BLaER1 treated with 17β-estradiol and CSF1 and Interleukin-3, amounts not matched to agents 10 nM and 100 nM (cell line): ENCODE results near the gene CYP4F12.

Experiments
- H3K27ac ChIP-seq, 11 experiments: shearing (Covaris generic); formaldehyde crosslinking; 2 replicates each; pipeline ENCODE4 v1.8.1; 2022
- H3K27me3 ChIP-seq, 11 experiments: shearing (Covaris generic); formaldehyde crosslinking; 2 replicates each; pipeline ENCODE4 v1.8.1; 2022
- H3K36me3 ChIP-seq, 11 experiments: shearing (Covaris generic); formaldehyde crosslinking; 2 replicates each; pipeline ENCODE4 v1.8.1; 2022
- H3K4me1 ChIP-seq, 10 experiments: shearing (Covaris generic); formaldehyde crosslinking; 2 replicates each; pipeline ENCODE4 v1.8.1; 2022
- H3K4me2 ChIP-seq, 11 experiments: shearing (Covaris generic); formaldehyde crosslinking; 2 replicates each; pipeline ENCODE4 v1.8.1; 2022
- H3K4me3 ChIP-seq, 10 experiments: shearing (Covaris generic); formaldehyde crosslinking; 2 replicates each; pipeline ENCODE4 v1.8.1; 2022
- H3K9ac ChIP-seq, 11 experiments: shearing (Covaris generic); formaldehyde crosslinking; 2 replicates each; pipeline ENCODE4 v1.8.1; 2022
- H3K9me3 ChIP-seq, 11 experiments: shearing (Covaris generic); formaldehyde crosslinking; replicated peaks in 1 of 11; 2 replicates each; pipeline ENCODE4 v1.8.1; 2022
- H4K20me1 ChIP-seq, 11 experiments: shearing (Covaris generic); formaldehyde crosslinking; 2 replicates each; pipeline ENCODE4 v1.8.1; 2022
- Cebpa-rat ChIP-seq, 11 experiments: shearing (Covaris generic); IDR thresholded peaks; 2 replicates each; pipeline ENCODE4 v1.8.1; 2022

Gene CYP4F12

GRCh38 chr19:15672580-15673175 lies at the start of gene CYP4F12:
CYP4F12 (plus strand) TSS chr19:15673087; CDS start chr19:15673530, 443 bp downstream.
- H3K4me3 ChIP-seq = no peak within 1 kb of the TSS
- no peaks in the 10 kb centered on the region for H3K9me3 ChIP-seq
- no peaks in the 10 kb centered on the region for H4K20me1 ChIP-seq
- H3K4me2 ChIP-seq = no peak within 1 kb of the TSS
- no peaks in the 10 kb centered on the region for H3K36me3 ChIP-seq
- TF ChIP-seq Cebpa-rat (IDR thresholded peaks at IDR 0.05) = no peak
- H3K27ac ChIP-seq = no peak within 1 kb of the TSS
- H3K9ac ChIP-seq = no peak within 1 kb of the TSS
- H3K27me3 ChIP-seq = no peaks in the 10 kb centered on the region
- peaks cover 0 to 15% (median 0%) of the 10 kb centered on the region in 10 experiments; a peak in 4 of 20 replicates for H3K4me1 ChIP-seq

GRCh38 chr19:15623711-15624318 lies 49.1 kb upstream of the CYP4F12 start:
- Histone ChIP-seq H3K36me3 (no peaks in the 10 kb centered on the region), H3K9ac (no peak overlapping the region), H3K4me3 (no peak overlapping the region)

GRCh38 chr19:15628236-15629002 lies 44.5 kb upstream of the CYP4F12 start:
- TF ChIP-seq Cebpa-rat (IDR thresholded peaks at IDR 0.05) = no peak
- Histone ChIP-seq H3K4me3 (peak overlapping the region in 5 of 10 experiments; percentile 43 to 63 (median 48); a peak in 10 of 20 replicates), H3K4me2 (peak overlapping the region in 10 of 11 experiments; percentile 49 to 77 (median 70); a peak in 21 of 22 replicates)

More at GRCh38 chr19:15623711-15624318, 49.1 kb upstream of the CYP4F12 start:
- no peak overlapping the region for H3K4me2 ChIP-seq
- H3K9me3 ChIP-seq = no peaks in the 10 kb centered on the region
- H3K4me1 ChIP-seq = 0 out of 20 replicates have a peak, but pooled peaks cover 0 to 3% (median 0%) of the 10 kb centered on the region in 10 experiments
- TF ChIP-seq Cebpa-rat (IDR thresholded peaks at IDR 0.05) = no peak
- H4K20me1 ChIP-seq = peaks cover 0 to 6% (median 0%) of the 10 kb centered on the region in 11 experiments; a peak in 4 of 22 replicates
- H3K27ac ChIP-seq = no peak overlapping the region
- no peaks in the 10 kb centered on the region; a peak in 1 of 22 replicates for H3K27me3 ChIP-seq

GRCh38 chr19:15629003-15629880 lies 43.6 kb upstream of the CYP4F12 start:
- H3K9ac ChIP-seq = peak overlapping the region in 9 of 11 experiments; percentile 27 to 61 (median 53); a peak in 12 of 22 replicates
- H3K4me2 ChIP-seq = peak overlapping the region; percentile 49 to 77 (median 68)

More at GRCh38 chr19:15628236-15629002, 44.5 kb upstream of the CYP4F12 start:
- Histone ChIP-seq H4K20me1 (no peaks in the 10 kb centered on the region; a peak in 1 of 22 replicates), H3K9ac (peak overlapping the region in 4 of 11 experiments; percentile 27 to 53 (median 40); a peak in 6 of 22 replicates), H3K27ac (no peak overlapping the region; a peak in 1 of 22 replicates), H3K36me3 (no peaks in the 10 kb centered on the region), H3K27me3 (no peaks in the 10 kb centered on the region; a peak in 1 of 22 replicates), H3K4me1 (peaks cover 8 to 19% (median 13%) of the 10 kb centered on the region in 10 experiments), H3K9me3 (no peaks in the 10 kb centered on the region)

GRCh38 chr19:15631817-15632216 lies 41.1 kb upstream of the CYP4F12 start:
- H3K9me3 ChIP-seq = no peaks in the 10 kb centered on the region
- peaks cover 14 to 30% (median 22%) of the 10 kb centered on the region in 10 experiments for H3K4me1 ChIP-seq
- no peak overlapping the region for H3K4me3 ChIP-seq
- TF ChIP-seq Cebpa-rat (IDR thresholded peaks at IDR 0.05) = no peak
- no peaks in the 10 kb centered on the region; a peak in 1 of 22 replicates for H3K27me3 ChIP-seq
- no peak overlapping the region for H3K9ac ChIP-seq
- no peaks in the 10 kb centered on the region for H4K20me1 ChIP-seq
- H3K27ac ChIP-seq = no peak overlapping the region
- H3K4me2 ChIP-seq = no peak overlapping the region
- no peaks in the 10 kb centered on the region for H3K36me3 ChIP-seq

More at GRCh38 chr19:15629003-15629880, 43.6 kb upstream of the CYP4F12 start:
- TF ChIP-seq Cebpa-rat (IDR thresholded peaks at IDR 0.05) = no peak
- Histone ChIP-seq H3K36me3 (no peaks in the 10 kb centered on the region), H3K27ac (peak overlapping the region in 2 of 11 experiments; percentile 21 to 52; a peak in 2 of 22 replicates), H3K27me3 (no peaks in the 10 kb centered on the region; a peak in 1 of 22 replicates), H3K4me1 (peaks cover 14 to 28% (median 21%) of the 10 kb centered on the region in 10 experiments), H3K9me3 (no peaks in the 10 kb centered on the region), H3K4me3 (peak overlapping the region; percentile 35 to 63 (median 46); a peak in 17 of 20 replicates), H4K20me1 (no peaks in the 10 kb centered on the region)

- H3K27ac ChIP-seq = peak overlapping the region in 3 of 11 experiments; percentile 32 to 37 (median 32); a peak in 4 of 22 replicates
- no peaks in the 10 kb centered on the region; a peak in 1 of 22 replicates for H3K27me3 ChIP-seq
- H3K36me3 ChIP-seq = no peaks in the 10 kb centered on the region
- no peaks in the 10 kb centered on the region for H3K9me3 ChIP-seq
- no peak for TF ChIP-seq Cebpa-rat (IDR thresholded peaks at IDR 0.05)
- H3K4me2 ChIP-seq = peak overlapping the region; percentile 43 to 66 (median 58)
- no peak overlapping the region for H3K9ac ChIP-seq
- H3K4me1 ChIP-seq = peaks cover 14 to 30% (median 22%) of the 10 kb centered on the region in 10 experiments
- no peak overlapping the region for H3K4me3 ChIP-seq
- no peaks in the 10 kb centered on the region for H4K20me1 ChIP-seq
Observed at GRCh38 chr19:15633082-15633835, 39.6 kb upstream of the CYP4F12 start.

- H3K27ac ChIP-seq = 0 out of 22 replicates have a peak overlapping the region, but pooled peaks of 1 of the 11 experiments have one; percentile 37
- no peak overlapping the region for H3K4me3 ChIP-seq
- no peaks in the 10 kb centered on the region for H3K36me3 ChIP-seq
- H3K4me2 ChIP-seq = peak overlapping the region in 5 of 11 experiments; percentile 22 to 58 (median 54); a peak in 6 of 22 replicates
- TF ChIP-seq Cebpa-rat (IDR thresholded peaks at IDR 0.05) = no peak
- no peak overlapping the region for H3K9ac ChIP-seq
- H3K4me1 ChIP-seq = peaks cover 14 to 24% (median 21%) of the 10 kb centered on the region in 10 experiments
- H4K20me1 ChIP-seq = no peaks in the 10 kb centered on the region
- H3K27me3 ChIP-seq = no peaks in the 10 kb centered on the region
- no peaks in the 10 kb centered on the region for H3K9me3 ChIP-seq
Observed at GRCh38 chr19:15634105-15634504, 38.8 kb upstream of the CYP4F12 start.
